HEK293T (cell line): ENCODE data around the gene TJP3.
"Not testable (repeated sequence)": the region's sequence is repeated elsewhere in the genome, so short reads cannot be mapped to it uniquely, and the experiment has no call there.

Experiments
- CTCF ChIA-PET: fragments of 350-600 bp; formaldehyde crosslinking; extraction: SDS; loops from one replicate; lab custom pipeline; 2021; ENCODE audit warnings: antibody characterized with exemption, inconsistent platforms; lab: Yijun Ruan, JAX
- POLR2A ChIA-PET: fragments of 350-600 bp; formaldehyde crosslinking; extraction: SDS; loops from one replicate; lab custom pipeline; 2020; ENCODE audit warnings: antibody characterized with exemption, inconsistent platforms; lab: Yijun Ruan, JAX
- DNase-seq: peaks from one replicate; pipeline ENCODE4 v3.0.0; 2012; ENCODE audit warnings: mixed read lengths; ENCODE audit errors: extremely low spot score
- ARNT ChIP-seq: fragments of 450-650 bp; IDR thresholded peaks from 2 replicates; pipeline ENCODE4 v1.6.1; 2017; ENCODE audit warnings: mild to moderate bottlenecking
- BHLHE40 ChIP-seq: fragments of 450-650 bp; IDR thresholded peaks from 2 replicates; pipeline ENCODE4 v1.6.1; 2016; ENCODE audit warnings: mild to moderate bottlenecking, moderate library complexity, borderline replicate concordance
- CTBP1 ChIP-seq: fragments of 450-650 bp; IDR thresholded peaks from 2 replicates; pipeline ENCODE4 v1.6.1; 2016; ENCODE audit warnings: borderline replicate concordance
- ELF4 ChIP-seq: fragments of 450-650 bp; IDR thresholded peaks from 2 replicates; pipeline ENCODE4 v1.6.1; 2017; ENCODE audit warnings: antibody characterized with exemption
- FOXA1 ChIP-seq: fragments of 450-650 bp; IDR thresholded peaks from 2 replicates; pipeline ENCODE4 v1.6.1; 2016; ENCODE audit warnings: mild to moderate bottlenecking
- FOXK2 ChIP-seq: fragments of 450-650 bp; IDR thresholded peaks from 2 replicates; pipeline ENCODE4 v1.6.1; 2016; ENCODE audit warnings: mild to moderate bottlenecking
- FOXM1 ChIP-seq: fragments of 450-650 bp; IDR thresholded peaks from 2 replicates; pipeline ENCODE4 v1.6.1; 2017; ENCODE audit warnings: mild to moderate bottlenecking, borderline replicate concordance
- HDGF ChIP-seq: fragments of 450-650 bp; IDR thresholded peaks from 2 replicates; pipeline ENCODE4 v1.6.1; 2017; ENCODE audit warnings: antibody characterized with exemption, borderline replicate concordance
- L3MBTL2 ChIP-seq: fragments of 450-650 bp; conservative IDR thresholded peaks from 2 replicates; pipeline ENCODE4 v1.6.1; 2016; ENCODE audit warnings: mild to moderate bottlenecking
- LEF1 ChIP-seq: fragments of 450-650 bp; IDR thresholded peaks from 2 replicates; pipeline ENCODE4 v1.6.1; 2017; ENCODE audit warnings: mild to moderate bottlenecking, borderline replicate concordance
- NFRKB ChIP-seq: fragments of 450-650 bp; IDR thresholded peaks from 2 replicates; pipeline ENCODE4 v1.6.1; 2016; ENCODE audit warnings: mild to moderate bottlenecking, moderate library complexity
- SP1 ChIP-seq: fragments of 450-650 bp; IDR thresholded peaks from 2 replicates; pipeline ENCODE4 v1.6.1; 2017
- SUZ12 ChIP-seq: fragments of 450-650 bp; IDR thresholded peaks from 2 replicates; pipeline ENCODE4 v1.6.1; 2016; ENCODE audit warnings: mild to moderate bottlenecking
- TARDBP ChIP-seq: fragments of 450-650 bp; IDR thresholded peaks from 2 replicates; pipeline ENCODE4 v1.6.1; 2016
- ZNF384 ChIP-seq: fragments of 450-650 bp; IDR thresholded peaks from 2 replicates; pipeline ENCODE4 v1.6.1; 2016
- TF ChIP-seq, protein P1 (sequence below): fragments of 450-650 bp; IDR thresholded peaks from 2 replicates; pipeline ENCODE4 v1.6.1; 2016

The TJP3 gene

DNA sequence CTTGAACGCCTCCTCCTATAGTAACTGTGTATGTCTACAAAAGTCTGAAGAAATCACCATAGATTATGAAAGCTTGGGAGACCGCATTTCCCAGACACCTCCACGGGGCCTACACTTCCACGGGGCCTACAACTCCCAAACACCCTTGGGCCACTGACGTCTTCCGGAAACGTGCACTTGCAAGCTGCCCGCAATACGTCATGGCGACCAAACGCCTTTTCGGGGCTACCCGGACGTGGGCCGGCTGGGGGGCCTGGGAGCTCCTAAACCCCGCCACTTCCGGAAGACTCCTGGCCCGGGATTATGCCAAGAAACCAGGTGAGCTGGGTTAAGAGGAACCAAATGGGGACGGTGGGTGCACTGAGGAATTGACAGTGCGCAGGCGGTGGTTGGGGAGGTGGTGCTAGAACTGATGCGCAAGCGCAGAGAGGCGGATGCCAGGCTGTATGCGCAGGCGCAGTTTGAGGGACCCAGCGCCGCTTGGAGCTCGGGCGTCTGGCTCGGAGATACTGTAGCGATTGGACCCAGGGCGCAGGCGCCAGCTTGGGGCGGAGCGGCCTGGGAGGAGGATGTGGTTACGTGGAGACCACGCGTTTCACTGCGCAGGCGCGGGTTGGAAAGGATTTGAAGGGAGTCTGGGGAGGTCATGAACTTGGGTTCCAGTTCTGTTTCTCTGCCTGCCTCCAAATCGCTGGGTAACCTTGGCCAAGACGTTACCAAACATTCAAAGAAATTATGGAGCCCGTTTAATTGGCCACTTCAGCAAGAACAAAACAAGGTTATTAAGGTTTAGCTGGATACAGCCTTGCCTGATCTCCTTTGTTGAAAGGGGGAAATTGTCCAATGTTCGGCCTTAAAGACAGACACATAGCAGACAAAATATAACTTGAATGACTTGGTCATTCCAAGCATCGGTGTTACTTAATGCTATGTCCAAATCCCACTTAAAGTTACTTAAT is 54.6 kb downstream of the TJP3 start, which contains the start of gene MRPL54:
MRPL54 (plus strand) TSS at position 182 of the 959 bp plus-strand sequence; CDS start at position 201, 19 bp downstream.
- TF ChIP-seq ELF4 (peak; percentile 84), L3MBTL2 (peak; percentile 26; the same call in 1 of the 2 replicates), SUZ12 (no peak)
- ChIA-PET CTCF (interaction anchor here (0.6 to 1.8 kb wide), 6 partner anchors 8 to 788 kb away, joined by 3 to 7 read pairs (median 4); no protein-coding TSS in a partner anchor), POLR2A (interaction anchor here (0.5 to 3.6 kb wide), 52 partner anchors 8 to 708 kb away, joined by 3 to 40 read pairs (median 4); partner anchors contain the start of genes EEF2, MATK, PIAS4 and RAX2)
- peak; percentile 99 for DNase-seq

DNA sequence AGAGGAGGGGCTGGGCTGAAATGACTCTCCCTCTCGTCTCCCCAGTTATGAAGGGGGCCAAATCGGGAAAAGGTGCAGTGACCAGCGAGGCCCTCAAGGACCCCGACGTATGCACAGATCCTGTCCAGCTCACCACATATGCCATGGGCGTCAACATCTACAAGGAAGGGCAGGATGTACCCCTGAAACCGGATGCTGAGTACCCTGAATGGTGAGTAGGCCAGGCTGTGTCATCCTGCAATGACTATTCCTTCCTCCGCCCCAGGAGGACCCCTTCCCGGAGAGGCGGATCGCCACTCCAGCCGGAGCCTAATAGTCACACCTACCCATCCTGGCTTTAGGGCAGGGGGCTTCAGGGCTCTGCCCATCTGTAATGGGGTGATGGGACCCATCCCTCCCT is 56.9 kb downstream of the TJP3 start:
- ChIA-PET CTCF (no interaction called here), POLR2A (no interaction called here)
- no peak for DNase-seq
- TF ChIP-seq ZNF384 (no peak), L3MBTL2 (no peak), NFRKB (no peak), BHLHE40 (no peak), FOXK2 (no peak), FOXA1 (no peak)

DNA sequence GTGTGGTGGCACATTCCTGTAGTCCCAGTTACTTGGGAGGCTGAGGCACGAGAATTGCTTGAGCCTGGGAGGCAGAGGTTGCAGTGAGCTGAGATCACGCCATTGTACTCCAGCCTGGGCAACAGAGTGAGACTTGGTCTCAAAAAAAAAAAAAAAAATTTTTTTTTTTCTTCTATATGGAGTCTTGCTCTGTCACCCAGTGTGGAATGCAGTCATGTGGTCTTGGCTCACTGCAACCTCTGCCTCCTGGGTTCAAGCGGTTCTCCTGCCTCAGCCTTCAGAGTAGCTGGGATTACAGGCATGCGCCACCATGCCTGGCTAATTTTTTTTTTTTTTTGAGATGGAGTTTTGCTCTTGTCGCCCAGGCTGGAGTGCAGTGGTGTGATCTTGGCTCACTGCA is 57.6 kb downstream of the TJP3 start:
- POLR2A ChIA-PET, CTCF ChIA-PET, DNase-seq: not testable (repeated sequence)

DNA sequence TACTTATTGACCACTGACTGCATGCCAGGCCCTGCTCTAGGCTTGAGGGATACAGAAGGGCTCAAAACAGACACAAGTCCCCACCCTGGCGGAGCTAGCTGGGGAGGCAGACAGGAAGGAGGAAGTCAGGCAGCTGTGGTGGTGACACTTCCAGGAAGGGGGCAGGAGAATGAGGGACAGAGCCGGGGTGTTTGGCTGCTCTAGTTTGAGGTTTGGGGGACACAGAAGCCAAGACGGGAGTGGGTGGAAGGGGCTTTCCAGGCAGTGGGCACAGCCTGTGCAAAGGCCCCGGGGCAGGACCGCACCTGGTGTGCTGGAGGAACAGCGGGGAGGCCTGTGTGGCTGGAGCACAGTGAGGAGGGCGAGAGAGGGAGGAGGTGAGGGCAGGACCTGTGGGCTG is 58.3 kb downstream of the TJP3 start:
- ChIA-PET POLR2A (no interaction called here), CTCF (no interaction called here)
- TF ChIP-seq, protein P1, sequence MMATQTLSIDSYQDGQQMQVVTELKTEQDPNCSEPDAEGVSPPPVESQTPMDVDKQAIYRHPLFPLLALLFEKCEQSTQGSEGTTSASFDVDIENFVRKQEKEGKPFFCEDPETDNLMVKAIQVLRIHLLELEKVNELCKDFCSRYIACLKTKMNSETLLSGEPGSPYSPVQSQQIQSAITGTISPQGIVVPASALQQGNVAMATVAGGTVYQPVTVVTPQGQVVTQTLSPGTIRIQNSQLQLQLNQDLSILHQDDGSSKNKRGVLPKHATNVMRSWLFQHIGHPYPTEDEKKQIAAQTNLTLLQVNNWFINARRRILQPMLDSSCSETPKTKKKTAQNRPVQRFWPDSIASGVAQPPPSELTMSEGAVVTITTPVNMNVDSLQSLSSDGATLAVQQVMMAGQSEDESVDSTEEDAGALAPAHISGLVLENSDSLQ, result no peak
- no peak for TF ChIP-seq LEF1
- no peak for TF ChIP-seq ELF4
- TF ChIP-seq ARNT, result no peak
- no peak for TF ChIP-seq TARDBP
- TF ChIP-seq NFRKB, result no peak
- no peak for TF ChIP-seq L3MBTL2
- TF ChIP-seq FOXK2, result no peak

DNA sequence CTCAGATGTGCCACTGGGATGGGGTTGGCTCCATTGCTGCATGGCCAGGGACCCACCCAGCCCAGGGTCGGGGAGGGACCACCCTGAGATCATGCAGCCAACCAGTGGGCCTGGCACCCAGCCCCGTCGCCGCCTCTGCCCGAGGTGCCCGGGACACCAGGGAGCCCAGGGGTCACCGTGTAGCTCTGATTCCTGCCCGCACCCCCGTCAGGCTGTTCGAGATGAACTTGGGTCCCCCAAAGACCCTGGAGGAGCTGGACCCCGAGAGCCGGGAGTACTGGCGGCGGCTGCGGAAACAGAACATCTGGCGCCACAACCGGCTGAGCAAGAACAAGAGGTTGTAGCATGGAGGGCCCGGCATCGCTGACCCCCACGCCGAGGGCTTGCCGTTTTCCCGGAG is 58.9 kb downstream of the TJP3 start:
- DNase-seq, result no peak
- ChIA-PET POLR2A (no interaction called here), CTCF (no interaction called here)
- no peak for TF ChIP-seq FOXA1

More for the DNA sequence above, 58.3 kb downstream of the TJP3 start:
- no peak for DNase-seq

DNA sequence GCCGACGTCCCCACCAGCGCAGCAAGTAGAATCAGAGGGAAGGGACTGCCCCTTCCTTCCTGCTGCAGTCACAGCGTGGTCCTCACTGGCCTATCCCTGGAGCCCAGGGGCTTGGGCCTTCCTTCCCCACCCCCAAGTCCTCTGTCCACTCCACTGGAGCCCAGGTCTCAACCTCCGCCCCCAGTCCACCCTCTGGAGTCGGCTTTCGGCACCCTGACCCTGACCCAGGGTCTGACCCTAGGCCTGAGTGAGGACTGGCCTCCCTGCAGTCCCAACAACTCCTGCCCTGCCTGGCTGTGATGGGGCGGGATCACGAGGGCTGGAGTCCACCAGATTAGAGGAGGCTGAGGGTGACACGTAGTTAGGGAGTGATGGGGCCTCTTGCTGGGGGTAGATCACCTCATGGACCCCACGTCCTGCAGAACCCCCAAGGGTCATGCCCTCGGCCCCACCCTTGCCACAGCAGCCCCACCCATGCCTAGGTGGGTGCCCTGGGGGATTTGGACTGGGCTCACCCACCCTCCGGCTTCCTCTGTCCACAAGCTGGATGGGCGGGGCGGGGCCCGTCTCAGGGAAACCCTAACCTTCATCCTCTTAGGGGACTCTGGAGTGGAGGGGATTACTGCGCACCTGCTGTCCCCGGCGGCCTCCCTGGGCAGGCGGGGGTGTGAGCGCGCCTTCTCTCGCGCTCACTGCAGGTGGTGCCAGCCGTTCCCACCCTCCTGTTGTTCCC is 60.0 kb downstream of the TJP3 start:
- TF ChIP-seq, protein P1, result no peak
- TF ChIP-seq FOXK2 (no peak), ZNF384 (no peak), NFRKB (no peak)
- DNase-seq, result no peak
- ChIA-PET CTCF (no interaction called here), POLR2A (no interaction called here)

DNA sequence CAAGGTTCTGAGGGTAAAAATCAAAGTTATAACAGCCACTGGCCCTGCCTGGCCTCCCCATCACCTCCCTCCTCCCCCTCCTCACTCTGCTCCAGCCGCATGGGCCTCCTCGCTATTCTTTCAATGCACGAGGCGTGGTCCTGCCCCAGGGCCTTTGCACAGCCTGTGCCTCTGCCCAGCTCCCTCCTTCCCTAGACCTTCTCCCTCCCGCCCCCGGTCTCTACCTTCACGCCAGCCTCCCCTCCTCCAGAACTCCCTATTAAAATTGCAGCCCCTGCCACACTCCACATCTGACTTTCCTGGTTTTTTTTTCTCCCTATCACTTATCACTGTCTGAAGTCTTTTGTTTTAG is 60.5 kb downstream of the TJP3 start:
- TF ChIP-seq SP1 (no peak), FOXK2 (no peak), L3MBTL2 (no peak), TARDBP (no peak), FOXA1 (no peak), HDGF (no peak), LEF1 (no peak), ARNT (no peak), NFRKB (no peak), ELF4 (no peak), SUZ12 (no peak), ZNF384 (no peak), FOXM1 (no peak), CTBP1 (no peak)
- no peak for DNase-seq
- CTCF ChIA-PET, result no interaction called here
- POLR2A ChIA-PET, result no interaction called here
